GM06990 (cell line): ENCODE data around the gene GTF3C1.

Experiments
- DNase-seq: peaks from one replicate; pipeline ENCODE4 v3.0.0-alpha.2; 2011; ENCODE audit not compliant: insufficient read length; ENCODE audit errors: extremely low read depth
- H3K27me3 ChIP-seq: replicated peaks from 2 replicates; pipeline ENCODE4 v1.6.0; 2011; ENCODE audit warnings: low read length; ENCODE audit not compliant: control insufficient read depth, insufficient read depth
- H3K36me3 ChIP-seq: 2 replicates; pipeline ENCODE4 v1.5.1; 2011; ENCODE audit warnings: low read length; ENCODE audit not compliant: control insufficient read depth, insufficient read depth
- H3K4me3 ChIP-seq: replicated peaks from 2 replicates; pipeline ENCODE4 v1.5.1; 2011; ENCODE audit warnings: low read depth, mild to moderate bottlenecking, control low read depth, low read length
- TF ChIP-seq, protein P1 (sequence below): IDR thresholded peaks from 2 replicates; pipeline ENCODE4 v1.5.1; 2011; ENCODE audit warnings: low read length, control low read depth, mild to moderate bottlenecking, inconsistent platforms; ENCODE audit not compliant: insufficient read depth, poor library complexity, severe bottlenecking

The GTF3C1 gene

DNA sequence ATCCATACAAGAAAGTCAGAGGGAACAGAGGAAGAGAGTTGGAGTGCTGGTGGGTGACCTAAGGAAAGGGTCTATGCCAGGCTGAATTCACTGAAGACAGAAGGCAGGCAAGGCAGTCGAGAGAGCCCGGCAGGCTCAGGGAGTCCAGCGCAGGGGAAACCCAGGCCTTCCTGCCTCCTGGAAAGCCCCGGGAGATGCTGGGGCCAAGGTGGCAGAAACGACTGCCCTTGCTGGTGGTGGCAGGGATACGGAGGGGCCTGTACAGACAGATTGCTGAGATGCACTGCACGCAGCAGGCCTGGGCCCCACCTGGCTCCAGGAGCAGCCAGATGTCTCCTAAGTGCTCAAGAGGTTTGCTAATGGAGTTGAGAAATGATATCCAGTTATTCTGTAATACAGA, 59.8 kb downstream of the GTF3C1 start:
- TF ChIP-seq, protein P1, sequence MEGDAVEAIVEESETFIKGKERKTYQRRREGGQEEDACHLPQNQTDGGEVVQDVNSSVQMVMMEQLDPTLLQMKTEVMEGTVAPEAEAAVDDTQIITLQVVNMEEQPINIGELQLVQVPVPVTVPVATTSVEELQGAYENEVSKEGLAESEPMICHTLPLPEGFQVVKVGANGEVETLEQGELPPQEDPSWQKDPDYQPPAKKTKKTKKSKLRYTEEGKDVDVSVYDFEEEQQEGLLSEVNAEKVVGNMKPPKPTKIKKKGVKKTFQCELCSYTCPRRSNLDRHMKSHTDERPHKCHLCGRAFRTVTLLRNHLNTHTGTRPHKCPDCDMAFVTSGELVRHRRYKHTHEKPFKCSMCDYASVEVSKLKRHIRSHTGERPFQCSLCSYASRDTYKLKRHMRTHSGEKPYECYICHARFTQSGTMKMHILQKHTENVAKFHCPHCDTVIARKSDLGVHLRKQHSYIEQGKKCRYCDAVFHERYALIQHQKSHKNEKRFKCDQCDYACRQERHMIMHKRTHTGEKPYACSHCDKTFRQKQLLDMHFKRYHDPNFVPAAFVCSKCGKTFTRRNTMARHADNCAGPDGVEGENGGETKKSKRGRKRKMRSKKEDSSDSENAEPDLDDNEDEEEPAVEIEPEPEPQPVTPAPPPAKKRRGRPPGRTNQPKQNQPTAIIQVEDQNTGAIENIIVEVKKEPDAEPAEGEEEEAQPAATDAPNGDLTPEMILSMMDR: no peak
- Histone ChIP-seq H3K27me3 (no peaks in the 10 kb centered on the region), H3K4me3 (no peak overlapping the region), H3K36me3 (peaks cover 43% of the 10 kb centered on the region)
- no peak for DNase-seq

DNA sequence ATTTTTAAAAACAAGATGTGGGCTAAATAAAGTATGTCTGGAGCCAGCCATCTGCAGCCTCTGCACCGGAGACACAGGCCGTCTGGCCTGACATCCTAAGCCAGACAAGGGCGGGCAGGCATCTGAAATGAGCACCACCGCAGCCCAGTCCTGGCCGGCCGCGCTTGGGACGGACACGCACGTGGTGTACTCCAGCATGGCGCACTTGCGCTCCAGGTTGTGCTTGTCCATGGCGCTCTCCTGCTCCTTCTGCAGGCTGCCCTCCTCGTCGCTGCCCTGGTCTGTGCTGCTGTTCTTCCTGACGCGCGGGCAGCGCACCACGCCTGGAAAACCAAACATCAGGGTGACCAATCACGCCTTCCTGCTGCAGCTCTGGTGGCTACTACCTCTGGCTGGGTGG, 60.3 kb downstream of the GTF3C1 start:
- H3K36me3 ChIP-seq: peaks cover 40% of the 10 kb centered on the region
- H3K27me3 ChIP-seq: no peaks in the 10 kb centered on the region
- no peak for DNase-seq
- TF ChIP-seq, protein P1: no peak
- H3K4me3 ChIP-seq: no peak overlapping the region

- peaks cover 48% of the 10 kb centered on the region for H3K36me3 ChIP-seq
Measured at GRCh38 chr16:27486760-27487159, 63.0 kb downstream of the GTF3C1 start.

GRCh38 chr16:27486344-27486743, 63.4 kb downstream of the GTF3C1 start:
- no peak for DNase-seq
- Histone ChIP-seq H3K27me3 (no peaks in the 10 kb centered on the region), H3K4me3 (no peak overlapping the region), H3K36me3 (peaks cover 47% of the 10 kb centered on the region)
- TF ChIP-seq, protein P1: no peak

More at GRCh38 chr16:27486760-27487159, 63.0 kb downstream of the GTF3C1 start:
- TF ChIP-seq, protein P1: no peak
- no peak for DNase-seq
- Histone ChIP-seq H3K4me3 (no peak overlapping the region), H3K27me3 (no peaks in the 10 kb centered on the region)

DNA sequence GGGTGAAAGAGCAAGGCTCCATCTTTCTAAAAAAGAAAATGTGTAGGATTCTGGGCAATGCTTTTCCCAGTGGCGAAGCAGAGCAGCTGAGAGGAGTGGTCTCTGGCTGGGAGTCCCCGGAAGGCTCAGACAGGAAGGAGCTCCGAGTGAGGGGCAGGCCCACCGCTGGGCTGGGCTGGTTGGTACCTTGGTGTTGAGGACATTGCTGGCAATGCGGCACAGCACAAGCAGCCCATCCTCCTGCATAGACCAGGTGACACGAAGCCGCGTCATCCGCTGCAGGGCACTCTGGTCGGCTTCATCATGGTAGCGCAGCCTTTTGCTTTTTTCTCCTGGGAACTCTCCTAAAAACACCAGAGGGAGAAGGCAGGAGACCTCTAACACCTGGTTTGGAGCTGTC, 63.9 kb downstream of the GTF3C1 start:
- DNase-seq: no peak
- Histone ChIP-seq H3K36me3 (peaks cover 51% of the 10 kb centered on the region), H3K27me3 (no peaks in the 10 kb centered on the region), H3K4me3 (no peak overlapping the region)
- TF ChIP-seq, protein P1: no peak

DNA sequence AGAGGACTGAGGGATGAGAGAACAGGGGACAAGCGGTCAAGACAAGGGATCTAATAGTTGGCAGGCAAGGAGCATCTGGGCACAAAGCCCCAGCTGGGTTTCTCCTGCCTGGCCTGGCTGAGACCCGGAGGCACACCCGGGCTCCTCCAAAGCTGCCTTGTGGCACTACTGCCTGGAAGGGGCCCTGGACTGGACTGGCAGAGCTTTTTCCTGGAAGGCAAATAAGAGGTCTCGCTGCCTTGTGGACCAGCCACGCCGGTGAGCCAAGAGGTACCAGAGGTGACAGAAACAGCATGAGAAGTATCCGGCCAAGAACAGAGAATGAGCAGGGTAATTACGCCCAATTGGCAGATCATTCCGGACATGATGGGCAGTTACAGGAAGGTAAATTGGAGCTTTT, 64.6 kb downstream of the GTF3C1 start:
- peaks cover 51% of the 10 kb centered on the region for H3K36me3 ChIP-seq
- TF ChIP-seq, protein P1: no peak
- DNase-seq: no peak
- H3K27me3 ChIP-seq: no peaks in the 10 kb centered on the region
- H3K4me3 ChIP-seq: no peak overlapping the region
